Chondrocyte (in vitro differentiated cells): ENCODE data around the gene KHNYN. TPM values are rescaled to one million over a fixed set of nuclear protein-coding genes. Genes with fewer than 3 reads are reported as not detected.
"Not testable (repeated sequence)": the region's sequence is repeated elsewhere in the genome, so short reads cannot be mapped to it uniquely, and the experiment has no call there.

Experiments
- DNase-seq: peaks from one replicate; pipeline ENCODE4 v3.0.0; 2021; ENCODE audit warnings: mixed read lengths, low spot score
- H3K27ac Mint-ChIP-seq: one replicate; pipeline ENCODE4 v1.8.0; 2021; ENCODE audit warnings: mild to moderate bottlenecking, moderate library complexity, mixed read lengths; ENCODE audit not compliant: unreplicated experiment
- H3K27me3 Mint-ChIP-seq: 2 replicates; pipeline ENCODE4 v1.8.0; 2021; ENCODE audit warnings: low read depth, mixed read lengths
- H3K36me3 Mint-ChIP-seq: 2 replicates; pipeline ENCODE4 v1.8.0; 2021; ENCODE audit warnings: low read depth, mixed read lengths
- H3K4me1 Mint-ChIP-seq: 2 replicates; pipeline ENCODE4 v1.8.0; 2021; ENCODE audit warnings: low read depth, mild to moderate bottlenecking, mixed read lengths
- H3K4me3 Mint-ChIP-seq: one replicate; pipeline ENCODE4 v1.8.0; 2021; ENCODE audit warnings: mild to moderate bottlenecking, moderate library complexity, mixed read lengths; ENCODE audit not compliant: unreplicated experiment
- H3K9me3 Mint-ChIP-seq: 2 replicates; pipeline ENCODE4 v1.8.0; 2021; ENCODE audit warnings: low read depth, mixed read lengths
- CTCF ChIP-seq: fragments of 200-600 bp; sonication (generic); IDR thresholded peaks from 2 replicates; pipeline ENCODE4 v1.5.0; 2021; ENCODE audit warnings: antibody characterized with exemption, mild to moderate bottlenecking, moderate library complexity
- total RNA-seq: library from RNA; stranded (reverse); gene quantifications from 3 replicates; pipeline ENCODE4 v1.2.1, GENCODE V29; 2021

The KHNYN gene
- total RNA-seq, 1 donor from 2014 or later = 53.8 TPM

DNA sequence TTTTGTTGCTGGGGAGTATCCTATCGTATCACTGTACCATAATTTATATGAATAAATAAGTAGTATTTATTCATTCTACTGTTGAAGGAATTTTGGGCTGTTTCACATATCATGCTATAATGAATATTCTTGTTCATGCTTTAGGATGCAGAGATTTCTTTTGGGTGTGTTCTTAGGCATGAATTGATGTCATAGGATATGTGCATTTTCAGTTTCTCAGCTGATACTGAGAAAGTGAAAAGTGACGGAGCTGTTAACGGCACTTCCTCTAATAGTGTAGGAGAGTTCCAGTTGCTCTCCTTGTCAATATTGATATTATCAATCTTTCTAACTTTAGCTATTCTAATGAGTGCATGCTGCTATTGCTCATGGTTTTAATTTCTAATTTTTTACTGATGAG, 36.1 kb downstream of the KHNYN start:
- TF ChIP-seq CTCF = no peak
- H3K27ac Mint-ChIP-seq = no peak overlapping the region
- no peak overlapping the region for H3K4me3 Mint-ChIP-seq
- no peak for DNase-seq
- peaks cover 9% of the 10 kb centered on the region for H3K9me3 Mint-ChIP-seq
- H3K4me1 Mint-ChIP-seq = no peaks in the 10 kb centered on the region
- no peaks in the 10 kb centered on the region for H3K27me3 Mint-ChIP-seq
- H3K36me3 Mint-ChIP-seq = peaks cover under 1% of the 10 kb centered on the region

DNA sequence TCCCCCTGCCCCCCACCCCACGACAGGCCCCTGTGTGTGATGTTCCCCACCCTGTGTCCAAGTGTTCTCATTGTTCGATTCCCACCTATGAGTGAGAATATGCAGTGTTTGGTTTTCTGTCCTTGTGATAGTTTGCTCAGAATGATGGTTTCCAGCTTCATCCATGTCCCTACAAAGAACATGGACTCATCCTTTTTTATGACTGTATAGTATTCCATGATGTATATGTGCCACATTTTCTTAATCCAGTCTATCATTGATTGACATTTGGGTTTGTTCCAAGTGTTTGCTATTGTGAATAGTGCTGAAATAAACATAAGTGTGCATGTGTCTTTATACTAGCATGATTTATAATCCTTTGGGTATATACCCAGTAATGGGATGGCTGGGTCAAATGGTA, 40.7 kb downstream of the KHNYN start:
- DNase-seq, H3K9me3 Mint-ChIP-seq, H3K4me3 Mint-ChIP-seq, H3K4me1 Mint-ChIP-seq, H3K27me3 Mint-ChIP-seq, H3K36me3 Mint-ChIP-seq, H3K27ac Mint-ChIP-seq: not testable (repeated sequence)

DNA sequence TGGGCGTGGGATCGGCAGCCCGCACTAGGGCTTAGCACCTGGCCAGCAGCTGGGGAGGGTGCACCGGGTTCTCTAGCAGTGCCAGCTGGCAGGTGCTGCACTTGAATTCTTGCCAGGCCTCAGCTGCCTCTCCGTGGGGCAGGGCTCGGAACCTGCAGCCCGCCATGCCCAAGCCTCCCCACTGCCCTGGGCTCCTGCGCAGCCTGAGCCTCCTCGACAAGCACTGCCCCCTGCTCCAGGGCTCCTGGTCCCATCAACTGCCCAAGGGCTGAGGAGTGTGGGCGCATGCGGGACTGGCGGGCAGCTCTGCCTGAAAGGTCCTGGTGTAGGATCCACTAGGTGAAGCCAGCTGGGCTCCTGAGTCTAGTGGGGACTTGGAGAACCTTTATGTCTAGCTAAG, 43.5 kb downstream of the KHNYN start:
- no peak for TF ChIP-seq CTCF
- peaks cover 12% of the 10 kb centered on the region for H3K36me3 Mint-ChIP-seq
- H3K27ac Mint-ChIP-seq = no peak overlapping the region

DNA sequence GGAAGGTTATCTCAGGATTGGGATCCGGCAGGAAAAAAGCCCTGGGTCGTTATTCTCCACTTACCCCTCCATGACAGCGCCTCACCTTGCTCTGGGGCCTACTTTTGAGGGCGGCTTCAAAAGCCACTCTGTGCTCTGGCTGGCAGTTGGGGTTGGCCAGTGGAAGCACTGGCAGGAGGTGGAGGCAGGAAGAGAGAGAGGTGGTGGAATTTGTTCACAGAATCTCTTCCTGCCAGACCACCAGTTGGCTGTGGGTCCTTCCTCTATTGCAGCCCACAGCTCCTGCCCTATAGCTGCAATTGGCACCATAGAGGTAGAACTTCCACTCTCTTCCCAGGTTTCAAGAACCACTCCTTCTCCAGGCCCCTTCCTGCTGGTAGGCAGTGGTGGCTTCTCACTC, 45.5 kb downstream of the KHNYN start:
- Mint-ChIP-seq H3K4me3 (no peak overlapping the region), H3K27ac (no peak overlapping the region), H3K9me3 (peaks cover under 1% of the 10 kb centered on the region), H3K4me1 (no peaks in the 10 kb centered on the region), H3K27me3 (no peaks in the 10 kb centered on the region), H3K36me3 (peaks cover 14% of the 10 kb centered on the region)
- no peak for TF ChIP-seq CTCF
- DNase-seq = no peak

More for the DNA sequence above, 43.5 kb downstream of the KHNYN start:
- no peaks in the 10 kb centered on the region for H3K27me3 Mint-ChIP-seq
- no peaks in the 10 kb centered on the region for H3K4me1 Mint-ChIP-seq
- peaks cover 4% of the 10 kb centered on the region for H3K9me3 Mint-ChIP-seq
- no peak for DNase-seq
- no peak overlapping the region for H3K4me3 Mint-ChIP-seq

- not testable (repeated sequence) for H3K36me3 Mint-ChIP-seq, H3K4me1 Mint-ChIP-seq, H3K27ac Mint-ChIP-seq, H3K27me3 Mint-ChIP-seq, DNase-seq, H3K4me3 Mint-ChIP-seq, H3K9me3 Mint-ChIP-seq
Measured at GRCh38 chr14:24479999-24480398, 50.2 kb downstream of the KHNYN start.

GRCh38 chr14:24481622-24482324, 52.0 kb downstream of the KHNYN start:
- peak; percentile 69 for TF ChIP-seq CTCF
- Mint-ChIP-seq H3K27ac (no peak overlapping the region), H3K4me3 (no peak overlapping the region), H3K36me3 (peaks cover 5% of the 10 kb centered on the region), H3K4me1 (no peaks in the 10 kb centered on the region), H3K27me3 (no peaks in the 10 kb centered on the region), H3K9me3 (peaks cover 2% of the 10 kb centered on the region)
- DNase-seq = no peak

- not testable (repeated sequence) for H3K9me3 Mint-ChIP-seq, H3K27me3 Mint-ChIP-seq, H3K4me3 Mint-ChIP-seq, H3K27ac Mint-ChIP-seq, DNase-seq, H3K36me3 Mint-ChIP-seq, H3K4me1 Mint-ChIP-seq
Measured at GRCh38 chr14:24482699-24483303, 53.0 kb downstream of the KHNYN start.
